22Rv1 (cell line): ENCODE measurements around the gene GLB1L2.

Experiments
- CTCF ChIP-seq: fragments of 450-650 bp; IDR thresholded peaks from 2 replicates; pipeline ENCODE4 v1.5.1; 2017; ENCODE audit warnings: mild to moderate bottlenecking
- ZFX ChIP-seq: fragments of 450-650 bp; IDR thresholded peaks from 2 replicates; pipeline ENCODE4 v1.6.1; 2017; ENCODE audit warnings: antibody characterized with exemption, borderline replicate concordance

- TF ChIP-seq CTCF (no peak), ZFX (no peak)
Observed at GRCh38 chr11:134343646-134344045, 11.9 kb downstream of the GLB1L2 start.
